ENCODE results near the gene EXD3. TPM values are rescaled to one million over a fixed set of nuclear protein-coding genes. Genes with fewer than 3 reads are reported as not detected.

EXD3 gene
- polyA plus RNA-seq, 1 of the 3 experiments (the other 2 are of a cell fraction), result 11.5 TPM

- CTCF ChIA-PET, result interaction anchor here (0.6 to 1.7 kb wide), 3 partner anchors 11 to 130 kb away, joined by 3 to 6 read pairs (median 6); no protein-coding TSS in a partner anchor
- H3K79me2 ChIP-seq (ENCODE audit: insufficient read depth), result no peaks in the 10 kb centered on the region
- no peak overlapping the region for H3K4me3 ChIP-seq (ENCODE audit: low read depth in 2 of 2, low read length in 1 of 2)
- WGBS (ENCODE audit: low lambda C conversion rate), result 90% methylated on average over 19 of the region's 19 CpGs
- POLR2A ChIA-PET, result no interaction called here
- 0 out of 2 replicates have a peak, but pooled peaks cover 3% of the 10 kb centered on the region for H4K20me1 ChIP-seq (ENCODE audit: insufficient read depth)
- H3K9me2 ChIP-seq, result no peaks in the 10 kb centered on the region
- DNase-seq, result no peak
- peaks cover 19 to 50% of the 10 kb centered on the region in 2 experiments for H3K36me3 ChIP-seq (replicated peaks in 1 of 2; ENCODE audit: control insufficient read depth in 1 of 2, insufficient read depth in 2 of 2, low read length in 1 of 2)
- no peak overlapping the region for H3K27ac ChIP-seq (ENCODE audit: low read depth in 2 of 2, low read length in 1 of 2)
- no peak for TF ChIP-seq ZBTB33 (IDR thresholded peaks at IDR 0.05; ENCODE audit: borderline replicate concordance, low read depth)
- TF ChIP-seq USF2 (IDR thresholded peaks at IDR 0.05; ENCODE audit: borderline replicate concordance, low read depth, low read length), result no peak
- TF ChIP-seq POLR2AphosphoS5 (IDR thresholded peaks at IDR 0.05; ENCODE audit: low read depth, low read length), result no peak
- no peak for TF ChIP-seq ELF1 (IDR thresholded peaks at IDR 0.05)
- no peak for TF ChIP-seq EZH2phosphoT487 (IDR thresholded peaks at IDR 0.05; ENCODE audit: borderline replicate concordance, low read depth)
- TF ChIP-seq PBX3 (IDR thresholded peaks at IDR 0.05), result no peak
- TF ChIP-seq SIN3A (IDR thresholded peaks at IDR 0.05; ENCODE audit: borderline replicate concordance, low read depth, low read length), result no peak
- no peak for TF ChIP-seq TAF1 (IDR thresholded peaks at IDR 0.05; ENCODE audit: borderline replicate concordance, low read depth, low read length)
- no peak for TF ChIP-seq TCF12 (IDR thresholded peaks at IDR 0.05)
- TF ChIP-seq NRF1 (IDR thresholded peaks at IDR 0.05; ENCODE audit: low read depth, low read length), result no peak
- no peak for TF ChIP-seq MXI1 (IDR thresholded peaks at IDR 0.05; ENCODE audit: low read depth, low read length)
- no peak for TF ChIP-seq SMC3 (IDR thresholded peaks at IDR 0.05; ENCODE audit: low read depth, low read length)
- no peak for TF ChIP-seq CTCF (IDR thresholded peaks at IDR 0.05)
- no peak overlapping the region for H2AFZ ChIP-seq (ENCODE audit: low read depth)
- no peaks in the 10 kb centered on the region for H3K9me3 ChIP-seq
- no peak overlapping the region for H3K4me2 ChIP-seq
- no peaks in the 10 kb centered on the region for H3K27me3 ChIP-seq (ENCODE audit: insufficient read depth)
- H3K4me1 ChIP-seq (ENCODE audit: control insufficient read depth in 1 of 2, insufficient read depth in 2 of 2, low read depth in 1 of 2, low read length in 1 of 2), result no peaks in the 10 kb centered on the region; a peak in 1 of 4 replicates
- H3K9ac ChIP-seq, result no peak overlapping the region
- peaks cover 3% of the 10 kb centered on the region for H3F3A ChIP-seq (replicated peaks; ENCODE audit: insufficient read depth)
Measured at GRCh38 chr9:137268538-137269201, 154.3 kb downstream of the EXD3 start.

Data from SK-N-SH (cell line).